ENCODE measurements around the gene R3HDM2. TPM values are rescaled to one million over a fixed set of nuclear protein-coding genes. Genes with fewer than 3 reads are reported as not detected.

The R3HDM2 gene
- total and polyA plus RNA-seq, 2 of the 13 experiments (the other 11 are each of a cell fraction or from before 2014, with no cell fraction given) = 11.1 to 23.5 TPM

DNA sequence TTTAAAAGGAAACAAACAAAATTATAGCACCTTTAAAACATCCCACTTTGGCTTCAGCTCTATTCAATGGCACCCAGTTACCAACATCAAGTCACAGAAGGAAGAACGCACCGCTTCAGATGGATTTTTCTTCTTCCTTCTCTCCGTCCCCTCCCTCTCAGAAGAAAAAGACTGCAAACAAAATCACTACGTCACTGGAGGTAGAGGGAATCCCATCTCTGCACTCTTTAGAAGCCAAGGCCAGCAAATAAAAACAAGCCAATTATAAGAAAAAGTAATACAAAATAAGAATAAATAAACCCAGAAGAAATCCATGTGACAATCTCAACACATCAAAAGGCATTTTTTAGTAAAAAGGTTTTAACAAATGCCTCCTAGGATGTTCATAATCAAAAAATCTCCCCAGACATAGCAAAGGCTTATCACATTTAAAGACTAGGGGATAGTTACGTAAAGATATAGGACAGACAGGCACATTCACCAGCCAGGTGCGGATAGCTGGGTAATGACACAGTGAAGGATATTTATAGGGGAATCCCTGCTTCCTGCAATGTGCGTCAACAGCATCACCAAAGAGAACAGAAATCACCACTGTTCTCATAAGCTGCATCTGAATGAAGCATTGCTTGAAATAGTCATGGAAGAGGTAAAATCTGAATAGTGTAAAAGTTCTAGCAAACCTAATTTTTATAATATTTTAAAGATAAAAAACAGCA lies 89.4 kb downstream of the R3HDM2 start:
- 97% methylated on average over 7 of the region's 7 CpGs for WGBS (ENCODE audit: low lambda C conversion rate)
- Histone ChIP-seq H3K4me3 (replicated peaks in 1 of 3; ENCODE audit: insufficient read depth in 1 of 3, low read depth in 2 of 3, low read length in 3 of 3) (no peak overlapping the region), H3K79me2 (ENCODE audit: insufficient read depth, low read length) (no peaks in the 10 kb centered on the region), H2AFZ (ENCODE audit: low read length) (no peak overlapping the region), H3K4me2 (ENCODE audit: low read depth, low read length) (no peak overlapping the region), H3K36me3 (replicated peaks in 1 of 2; ENCODE audit: control insufficient read depth in 1 of 2, insufficient read depth in 2 of 2, low read length in 2 of 2) (no peaks in the 10 kb centered on the region), H3K9me3 (ENCODE audit: low read length) (no peaks in the 10 kb centered on the region), H3K9ac (ENCODE audit: insufficient read depth, low read depth, low read length) (no peak overlapping the region), H3K27me3 (ENCODE audit: control insufficient read depth in 1 of 2, insufficient read depth in 2 of 2, low read length in 2 of 2) (no peaks in the 10 kb centered on the region), H3K27ac (ENCODE audit: extremely low read length, insufficient read depth, low read length) (no peak overlapping the region), H3K4me1 (ENCODE audit: insufficient read depth, low read length) (no peaks in the 10 kb centered on the region), H4K20me1 (ENCODE audit: insufficient read depth, low read length) (no peaks in the 10 kb centered on the region)
- CTCF ChIA-PET (ENCODE audit: low intra/inter-chr PET ratio, low total read pairs) = no interaction called here
- intact Hi-C loops (cut with micrococcal nuclease; ENCODE audit: unreplicated experiment) = no loop called here
- POLR2A ChIA-PET = no interaction called here
- no peak for ATAC-seq
- TF ChIP-seq MLLT10 (CRISPR knock-in tag; IDR thresholded peaks at IDR 0.05) = no peak
- TF ChIP-seq TCF7 (IDR thresholded peaks at IDR 0.05; ENCODE audit: low read depth) = no peak
- no peak for TF ChIP-seq HNRNPH1 (optimal IDR thresholded peaks at IDR 0.05; ENCODE audit: low read depth, low read length)
- no peak for TF ChIP-seq RFX5 (IDR thresholded peaks at IDR 0.05; ENCODE audit: low read depth, low read length)
- TF ChIP-seq TRIM22 (IDR thresholded peaks at IDR 0.05) = no peak
- no peak for TF ChIP-seq ZKSCAN5 (CRISPR knock-in tag; IDR thresholded peaks at IDR 0.05)
- TF ChIP-seq ZNF775 (CRISPR knock-in tag; IDR thresholded peaks at IDR 0.05; ENCODE audit: borderline replicate concordance) = no peak
- TF ChIP-seq ISL2 (CRISPR knock-in tag; IDR thresholded peaks at IDR 0.05) = no peak
- no peak for TF ChIP-seq SMARCE1 (IDR thresholded peaks at IDR 0.05; ENCODE audit: borderline replicate concordance)
- no peak for TF ChIP-seq ZNF746 (CRISPR knock-in tag; IDR thresholded peaks at IDR 0.05)
- no peak for TF ChIP-seq BCL3 (CRISPR knock-in tag; IDR thresholded peaks at IDR 0.05)
- no peak for TF ChIP-seq IKZF4 (CRISPR knock-in tag; IDR thresholded peaks at IDR 0.05; ENCODE audit: borderline replicate concordance, low read depth, not compliant biosample characterization)
- DNase-seq (ENCODE audit: low spot score) = no peak
- in situ Hi-C loops (cut with HindIII; ENCODE audit: extremely low pct_ligation_motif_present, low pct_unique_long_range_greater_than_20kb) = no loop called here
- no peak for FAIRE-seq
- no TSS peak for BruUV-seq (replicated peaks)
